NB4 (cell line): Measurements from ENCODE around the gene PCNX2.

Experiments used
- DNase-seq: peaks from one replicate; pipeline ENCODE4 v3.0.0; 2010; ENCODE audit warnings: low read depth
- H3K4me3 ChIP-seq: one replicate; pipeline ENCODE4 v1.5.1; 2011; ENCODE audit warnings: mild to moderate bottlenecking, low read depth, low read length, moderate library complexity
- MYC ChIP-seq: IDR thresholded peaks from 2 replicates; pipeline ENCODE4 v1.6.1; 2011; ENCODE audit warnings: low read depth, low read length
- POLR2A ChIP-seq: IDR thresholded peaks from 2 replicates; pipeline ENCODE4 v1.6.1; 2011; ENCODE audit warnings: mild to moderate bottlenecking; ENCODE audit not compliant: insufficient read length; ENCODE audit errors: extremely low read depth
- TF ChIP-seq, protein P1 (sequence below): IDR thresholded peaks from one replicate; pipeline ENCODE4 v1.5.1; 2012; ENCODE audit warnings: low read depth, low read length
- TF ChIP-seq, protein P2 (sequence below): IDR thresholded peaks from 2 replicates; pipeline ENCODE4 v1.6.1; 2011; ENCODE audit warnings: low read depth, low read length

The PCNX2 gene

DNA sequence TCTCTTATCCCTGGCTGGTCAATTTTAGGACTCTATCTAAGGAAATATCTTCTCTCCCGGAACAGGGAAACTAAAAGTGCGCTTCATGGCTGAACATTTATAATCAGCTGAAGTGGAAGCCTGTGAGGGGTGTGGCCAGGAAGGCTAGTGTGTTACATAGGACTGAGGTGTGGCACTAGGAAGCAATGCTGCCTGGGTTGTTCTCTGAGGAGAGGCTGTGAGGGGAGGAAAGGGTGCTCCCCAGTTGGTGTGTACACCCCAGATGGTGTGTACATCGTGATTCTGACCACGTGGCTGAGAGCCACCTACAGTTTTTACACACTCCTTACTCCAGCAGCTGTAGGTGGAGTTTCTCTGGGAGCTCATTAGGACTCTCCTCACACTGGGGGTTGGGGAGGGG, 328.9 kb downstream of the PCNX2 start:
- DNase-seq: no peak
- no peak for TF ChIP-seq POLR2A
- TF ChIP-seq, protein P1, sequence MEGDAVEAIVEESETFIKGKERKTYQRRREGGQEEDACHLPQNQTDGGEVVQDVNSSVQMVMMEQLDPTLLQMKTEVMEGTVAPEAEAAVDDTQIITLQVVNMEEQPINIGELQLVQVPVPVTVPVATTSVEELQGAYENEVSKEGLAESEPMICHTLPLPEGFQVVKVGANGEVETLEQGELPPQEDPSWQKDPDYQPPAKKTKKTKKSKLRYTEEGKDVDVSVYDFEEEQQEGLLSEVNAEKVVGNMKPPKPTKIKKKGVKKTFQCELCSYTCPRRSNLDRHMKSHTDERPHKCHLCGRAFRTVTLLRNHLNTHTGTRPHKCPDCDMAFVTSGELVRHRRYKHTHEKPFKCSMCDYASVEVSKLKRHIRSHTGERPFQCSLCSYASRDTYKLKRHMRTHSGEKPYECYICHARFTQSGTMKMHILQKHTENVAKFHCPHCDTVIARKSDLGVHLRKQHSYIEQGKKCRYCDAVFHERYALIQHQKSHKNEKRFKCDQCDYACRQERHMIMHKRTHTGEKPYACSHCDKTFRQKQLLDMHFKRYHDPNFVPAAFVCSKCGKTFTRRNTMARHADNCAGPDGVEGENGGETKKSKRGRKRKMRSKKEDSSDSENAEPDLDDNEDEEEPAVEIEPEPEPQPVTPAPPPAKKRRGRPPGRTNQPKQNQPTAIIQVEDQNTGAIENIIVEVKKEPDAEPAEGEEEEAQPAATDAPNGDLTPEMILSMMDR: no peak
- no peak for TF ChIP-seq MYC
- TF ChIP-seq, protein P2, sequence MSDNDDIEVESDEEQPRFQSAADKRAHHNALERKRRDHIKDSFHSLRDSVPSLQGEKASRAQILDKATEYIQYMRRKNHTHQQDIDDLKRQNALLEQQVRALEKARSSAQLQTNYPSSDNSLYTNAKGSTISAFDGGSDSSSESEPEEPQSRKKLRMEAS: no peak
- H3K4me3 ChIP-seq: no peak overlapping the region

GRCh38 chr1:232965912-232966217, 329.7 kb downstream of the PCNX2 start:
- no peak for TF ChIP-seq MYC
- no peak for TF ChIP-seq POLR2A
- TF ChIP-seq, protein P1: no peak
- H3K4me3 ChIP-seq: no peak overlapping the region

GRCh38 chr1:232965124-232965911, 330.2 kb downstream of the PCNX2 start:
- TF ChIP-seq POLR2A (no peak), MYC (no peak)
- TF ChIP-seq, protein P2: no peak
- TF ChIP-seq, protein P1: no peak

More at GRCh38 chr1:232965912-232966217, 329.7 kb downstream of the PCNX2 start:
- DNase-seq: no peak

GRCh38 chr1:232964601-232965000, 330.9 kb downstream of the PCNX2 start:
- no peak overlapping the region for H3K4me3 ChIP-seq
- TF ChIP-seq POLR2A: no peak
- TF ChIP-seq, protein P2: no peak
- no peak for TF ChIP-seq MYC
- TF ChIP-seq, protein P1: no peak
- DNase-seq: no peak

More at GRCh38 chr1:232965124-232965911, 330.2 kb downstream of the PCNX2 start:
- DNase-seq: no peak
- no peak overlapping the region for H3K4me3 ChIP-seq

- DNase-seq: peak; percentile 60
- H3K4me3 ChIP-seq: no peak overlapping the region
- no peak for TF ChIP-seq MYC
- no peak for TF ChIP-seq POLR2A
- TF ChIP-seq, protein P1: no peak
- TF ChIP-seq, protein P2: no peak
Observed at GRCh38 chr1:232962761-232963745, 332.5 kb downstream of the PCNX2 start.
